ENCODE data around the gene PLCL1. TPM values are rescaled to one million over a fixed set of nuclear protein-coding genes. Genes with fewer than 3 reads are reported as not detected.
A peak's percentile ranks its signal among the peaks of the same experiment; 100 is the strongest.

PLCL1 gene
- total and polyA plus RNA-seq, 5 donors: 19.5 to 70.1 (median 45.0) TPM

GRCh38 chr2:197929008-197929885 is 124.9 kb downstream of the PLCL1 start:
- intact Hi-C loops (cut with DNase I): no loop called here
- DNase-seq: no peak
- no peak overlapping the region for H3K27ac ChIP-seq (ENCODE audit: low read length)

DNA sequence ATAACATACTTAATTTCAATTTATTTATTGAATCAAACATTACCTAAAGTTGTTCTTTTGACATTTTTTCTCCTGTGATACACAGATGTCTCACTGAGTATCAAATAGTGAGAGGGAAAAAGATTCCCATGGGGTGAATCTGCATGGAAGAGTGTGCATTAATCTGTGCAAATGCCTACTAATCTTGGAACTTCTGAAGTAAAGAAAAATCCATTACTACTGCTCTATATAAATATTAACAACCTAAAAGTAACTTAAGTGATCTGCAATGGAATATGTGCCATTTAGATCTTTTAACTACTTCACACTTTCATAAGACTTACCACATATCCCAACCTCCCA is 125.5 kb downstream of the PLCL1 start:
- H3K9me3 ChIP-seq (ENCODE audit: control insufficient read depth, low read length): no peaks in the 10 kb centered on the region
- no peak overlapping the region for H3K4me3 ChIP-seq (ENCODE audit: low read length)
- DNase-seq: no peak
- no peak overlapping the region for H3K27ac ChIP-seq (ENCODE audit: low read length)
- H3K27me3 ChIP-seq (ENCODE audit: control insufficient read depth, insufficient read depth): no peaks in the 10 kb centered on the region
- H3K4me1 ChIP-seq (ENCODE audit: control insufficient read depth, insufficient read depth, low read length): peaks cover 1% of the 10 kb centered on the region
- intact Hi-C loops (cut with DNase I): no loop called here
- ATAC-seq: no peak

More at GRCh38 chr2:197929008-197929885, 124.9 kb downstream of the PLCL1 start:
- H3K27me3 ChIP-seq (ENCODE audit: control insufficient read depth, insufficient read depth): no peaks in the 10 kb centered on the region
- WGBS: 67% methylated on average over 5 of the region's 5 CpGs
- H3K9me3 ChIP-seq (ENCODE audit: control insufficient read depth, low read length): no peaks in the 10 kb centered on the region
- peak; percentile 40 to 51 for ATAC-seq
- no peak overlapping the region for H3K4me3 ChIP-seq (ENCODE audit: low read length)
- peaks cover 1% of the 10 kb centered on the region for H3K4me1 ChIP-seq (ENCODE audit: control insufficient read depth, insufficient read depth, low read length)

DNA sequence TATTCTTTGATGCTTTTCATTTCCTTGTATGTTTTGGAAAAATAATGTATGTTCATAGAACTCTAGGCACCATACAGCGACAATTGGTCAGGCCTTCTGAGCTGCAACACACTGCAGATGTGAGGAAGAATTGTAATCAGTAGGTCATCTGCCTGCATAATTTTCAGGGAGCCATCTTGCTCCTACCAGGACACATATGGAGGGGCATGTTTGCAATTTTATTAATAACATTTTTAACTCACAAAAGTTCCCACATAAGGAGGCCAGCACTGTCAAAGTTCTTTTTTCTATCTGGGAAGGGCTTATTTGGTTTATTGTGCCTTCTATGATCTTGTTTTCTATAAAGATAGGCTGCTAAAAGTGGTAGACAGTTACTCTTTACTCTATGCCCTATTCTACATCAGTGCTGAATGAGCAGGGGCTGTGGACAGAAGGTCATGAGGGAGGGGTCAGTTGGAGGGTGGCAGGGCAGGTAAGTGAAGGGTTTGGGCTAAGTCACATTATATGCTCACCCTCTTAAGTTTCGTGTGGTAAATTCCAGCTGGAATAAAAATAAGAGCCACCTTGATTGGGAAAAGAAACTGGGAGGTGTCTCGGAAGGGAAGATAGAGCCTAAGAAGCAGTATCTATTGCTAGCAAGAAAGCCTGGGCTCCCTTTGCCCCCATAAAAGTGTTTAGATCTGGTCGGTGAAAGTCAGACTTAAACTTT is 126.3 kb downstream of the PLCL1 start:
- no peak for ATAC-seq
- intact Hi-C loops (cut with DNase I): no loop called here
- H3K4me1 ChIP-seq (ENCODE audit: control insufficient read depth, insufficient read depth, low read length): peaks cover 1% of the 10 kb centered on the region

GRCh38 chr2:197931661-197932312 is 127.4 kb downstream of the PLCL1 start:
- no peak for ATAC-seq
- 68% methylated on average over 1 of the region's 1 CpG for whole genome bisulfite sequencing
- Histone ChIP-seq H3K9me3 (ENCODE audit: control insufficient read depth, low read length) (no peaks in the 10 kb centered on the region), H3K4me1 (ENCODE audit: control insufficient read depth, insufficient read depth, low read length) (peaks cover under 1% of the 10 kb centered on the region), H3K27me3 (ENCODE audit: control insufficient read depth, insufficient read depth) (no peaks in the 10 kb centered on the region), H3K27ac (ENCODE audit: low read length) (no peak overlapping the region), H3K4me3 (ENCODE audit: low read length) (no peak overlapping the region)
- DNase-seq: no peak
- intact Hi-C loops (cut with DNase I): no loop called here

More for the DNA sequence above, 126.3 kb downstream of the PLCL1 start:
- Histone ChIP-seq H3K4me3 (ENCODE audit: low read length) (no peak overlapping the region), H3K27ac (ENCODE audit: low read length) (no peak overlapping the region), H3K27me3 (ENCODE audit: control insufficient read depth, insufficient read depth) (no peaks in the 10 kb centered on the region), H3K9me3 (ENCODE audit: control insufficient read depth, low read length) (no peaks in the 10 kb centered on the region)
- no peak for DNase-seq
- WGBS: 95% methylated on average over 4 of the region's 4 CpGs

DNA sequence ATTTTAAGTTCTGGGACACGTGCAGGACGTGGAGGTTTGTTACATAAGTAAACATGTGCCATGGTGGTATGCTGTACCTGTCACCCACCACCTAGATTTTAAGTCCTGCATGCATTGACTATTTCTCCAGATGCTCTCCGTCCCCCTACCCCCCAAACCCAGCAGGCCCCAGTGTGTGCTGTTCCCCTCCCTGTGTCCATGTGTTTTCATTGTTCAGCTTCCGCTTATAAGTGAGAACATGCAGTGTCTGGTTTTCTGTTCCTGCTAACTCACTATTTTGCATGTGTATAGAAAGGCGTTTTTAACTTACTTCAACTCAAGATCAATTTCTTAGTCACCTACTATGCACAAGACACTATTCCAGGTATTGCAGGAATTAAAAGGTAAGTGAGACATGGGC is 128.0 kb downstream of the PLCL1 start:
- intact Hi-C loops (cut with DNase I): no loop called here
- DNase-seq: no peak
- Histone ChIP-seq H3K9me3 (ENCODE audit: control insufficient read depth, low read length) (no peaks in the 10 kb centered on the region), H3K27me3 (ENCODE audit: control insufficient read depth, insufficient read depth) (no peaks in the 10 kb centered on the region), H3K27ac (ENCODE audit: low read length) (no peak overlapping the region), H3K4me3 (ENCODE audit: low read length) (no peak overlapping the region), H3K4me1 (ENCODE audit: control insufficient read depth, insufficient read depth, low read length) (no peaks in the 10 kb centered on the region)
- no peak for ATAC-seq
- WGBS: 95% methylated on average over 5 of the region's 5 CpGs

DNA sequence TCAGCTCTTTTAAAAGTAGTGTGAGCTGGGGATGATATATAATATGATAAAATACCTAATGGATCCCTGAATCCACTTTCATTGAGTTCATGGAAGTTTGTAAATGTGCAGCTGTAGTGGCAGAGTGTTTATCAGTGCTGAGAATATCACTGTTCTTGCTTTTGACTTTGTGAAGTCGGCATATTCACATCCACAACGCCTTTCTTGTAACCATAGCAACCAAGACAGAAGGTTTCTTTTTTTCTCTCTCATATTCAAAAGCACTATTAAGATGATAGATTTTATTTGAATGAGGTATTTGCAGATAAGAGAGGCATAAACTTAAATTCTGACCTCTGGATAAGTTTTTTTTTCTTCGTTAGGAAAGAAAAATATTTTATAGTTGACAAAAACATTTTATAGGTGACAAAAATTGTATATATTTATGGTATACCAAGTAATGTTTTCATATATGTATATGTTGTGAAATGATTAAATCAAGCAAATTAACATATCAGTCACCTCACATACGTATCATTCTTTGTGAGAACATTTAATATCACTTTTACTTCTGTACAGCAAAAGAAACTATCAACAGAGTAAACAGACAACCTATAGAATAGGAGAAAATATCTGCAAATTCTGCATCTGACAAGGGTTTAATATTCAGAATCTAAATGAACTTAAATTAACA is 130.0 kb downstream of the PLCL1 start:
- DNase-seq: no peak
- ATAC-seq: no peak
- intact Hi-C loops (cut with DNase I): no loop called here
- H3K4me1 ChIP-seq (ENCODE audit: control insufficient read depth, insufficient read depth, low read length): no peaks in the 10 kb centered on the region
- WGBS: 56% methylated on average over 4 of the region's 4 CpGs
- no peak overlapping the region for H3K27ac ChIP-seq (ENCODE audit: low read length)
- no peak overlapping the region for H3K4me3 ChIP-seq (ENCODE audit: low read length)
- H3K9me3 ChIP-seq (ENCODE audit: control insufficient read depth, low read length): no peaks in the 10 kb centered on the region
- no peaks in the 10 kb centered on the region for H3K27me3 ChIP-seq (ENCODE audit: control insufficient read depth, insufficient read depth)

DNA sequence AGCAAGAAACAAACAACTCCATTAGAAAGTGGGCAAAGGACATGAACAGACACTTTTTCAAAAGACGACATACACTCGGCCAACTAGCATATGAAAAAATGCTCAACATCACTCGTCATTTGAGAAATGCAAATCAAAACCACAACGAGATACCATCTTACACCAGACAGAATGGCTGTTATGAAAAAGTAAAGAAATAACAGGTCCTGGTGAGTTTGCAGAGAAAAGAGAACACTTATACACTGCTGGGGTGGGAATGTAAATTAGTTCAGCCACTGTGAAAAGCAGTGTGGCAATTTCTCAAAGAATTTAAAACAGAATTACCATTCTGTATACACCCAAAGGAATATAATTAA is 130.5 kb downstream of the PLCL1 start:
- Histone ChIP-seq H3K4me1 (ENCODE audit: control insufficient read depth, insufficient read depth, low read length) (no peaks in the 10 kb centered on the region), H3K27ac (ENCODE audit: low read length) (no peak overlapping the region), H3K9me3 (ENCODE audit: control insufficient read depth, low read length) (no peaks in the 10 kb centered on the region), H3K27me3 (ENCODE audit: control insufficient read depth, insufficient read depth) (no peaks in the 10 kb centered on the region), H3K4me3 (ENCODE audit: low read length) (no peak overlapping the region)
- intact Hi-C loops (cut with DNase I): no loop called here
- 90% methylated on average over 4 of the region's 4 CpGs for WGBS
- ATAC-seq (no peak), DNase-seq (no peak)

DNA sequence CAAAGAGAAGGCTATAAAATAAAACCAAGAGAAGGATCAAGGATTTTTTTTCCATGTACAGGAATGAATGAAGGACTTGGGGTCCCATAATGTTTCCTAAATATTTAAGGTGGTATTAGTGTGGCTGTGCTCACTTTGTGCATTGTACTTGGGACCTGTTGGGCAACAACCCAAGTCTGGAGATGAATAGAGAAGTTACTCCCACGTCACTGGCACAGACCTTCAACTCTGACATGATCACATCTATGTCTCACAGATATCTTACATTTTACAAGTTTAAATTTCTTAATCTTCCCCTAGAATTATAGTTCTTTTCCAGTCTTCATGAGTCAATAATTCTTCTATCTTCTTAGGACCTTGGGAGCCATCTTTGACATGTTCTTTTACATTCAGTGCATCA is 133.4 kb downstream of the PLCL1 start:
- H3K9me3 ChIP-seq (ENCODE audit: control insufficient read depth, low read length): no peaks in the 10 kb centered on the region
- DNase-seq: no peak
- 74% methylated on average over 1 of the region's 1 CpG for WGBS
- ATAC-seq: no peak
- no peak overlapping the region for H3K4me3 ChIP-seq (ENCODE audit: low read length)
- intact Hi-C loops (cut with DNase I): no loop called here
- H3K27ac ChIP-seq (ENCODE audit: low read length): no peak overlapping the region
- H3K4me1 ChIP-seq (ENCODE audit: control insufficient read depth, insufficient read depth, low read length): no peaks in the 10 kb centered on the region
- no peaks in the 10 kb centered on the region for H3K27me3 ChIP-seq (ENCODE audit: control insufficient read depth, insufficient read depth)

DNA sequence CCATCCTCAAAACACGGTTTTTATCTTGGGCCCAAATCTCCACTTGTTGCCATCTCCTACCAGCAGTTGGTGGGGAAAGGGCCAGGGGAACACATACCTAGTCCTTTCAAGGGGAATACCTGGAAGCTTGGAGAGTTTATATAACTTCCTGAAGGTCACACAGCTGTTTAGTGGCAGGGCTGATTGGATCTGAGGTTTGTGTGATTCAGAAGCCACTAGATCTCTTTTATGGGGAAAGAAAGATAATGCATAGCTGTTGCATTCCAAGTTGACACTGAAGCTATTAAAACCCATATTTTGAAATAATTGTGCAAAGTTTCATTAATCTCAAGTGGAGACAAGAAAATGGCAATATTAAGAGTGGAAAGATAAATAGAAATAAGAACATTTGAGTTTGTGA is 134.2 kb downstream of the PLCL1 start:
- no peak for DNase-seq
- Histone ChIP-seq H3K4me3 (ENCODE audit: low read length) (no peak overlapping the region), H3K27me3 (ENCODE audit: control insufficient read depth, insufficient read depth) (no peaks in the 10 kb centered on the region), H3K9me3 (ENCODE audit: control insufficient read depth, low read length) (no peaks in the 10 kb centered on the region), H3K27ac (ENCODE audit: low read length) (no peak overlapping the region), H3K4me1 (ENCODE audit: control insufficient read depth, insufficient read depth, low read length) (no peaks in the 10 kb centered on the region)
- 86% methylated on average over 1 of the region's 1 CpG for WGBS
- intact Hi-C loops (cut with DNase I): no loop called here
- ATAC-seq: no peak

- H3K9me3 ChIP-seq (ENCODE audit: control insufficient read depth, low read length): no peaks in the 10 kb centered on the region
- H3K27me3 ChIP-seq (ENCODE audit: control insufficient read depth, insufficient read depth): no peaks in the 10 kb centered on the region
- ATAC-seq (no peak), DNase-seq (no peak)
- no peak overlapping the region for H3K27ac ChIP-seq (ENCODE audit: low read length)
- no peaks in the 10 kb centered on the region for H3K4me1 ChIP-seq (ENCODE audit: control insufficient read depth, insufficient read depth, low read length)
- no peak overlapping the region for H3K4me3 ChIP-seq (ENCODE audit: low read length)
- intact Hi-C loops (cut with DNase I): loop anchor here in 1 of 4 donors (10.0 kb wide), 1 partner anchor 45 kb away; no protein-coding TSS in a partner anchor
- WGBS: 86% methylated on average over 3 of the region's 3 CpGs
These were observed 135.4 kb downstream of the PLCL1 start for GRCh38 chr2:197939787-197940186.

DNA sequence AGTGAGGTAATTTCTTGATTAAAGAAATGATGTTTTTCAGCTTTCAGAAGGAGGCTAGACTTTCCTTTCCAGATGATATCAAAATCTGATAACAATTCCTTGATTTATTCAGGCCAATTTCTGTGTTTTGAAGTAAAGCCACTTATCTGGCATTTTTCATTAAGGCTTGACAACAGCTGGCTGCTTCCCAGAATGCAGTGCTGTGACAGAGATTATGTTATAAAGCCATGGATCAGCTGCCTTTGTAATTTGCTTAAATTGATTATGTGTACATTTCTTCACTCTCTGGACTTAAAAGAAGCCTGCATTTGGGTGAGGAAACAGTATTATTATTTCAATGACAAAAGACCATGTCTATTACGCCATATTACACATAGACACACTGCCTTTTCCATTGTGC is 136.0 kb downstream of the PLCL1 start:
- no peaks in the 10 kb centered on the region for H3K27me3 ChIP-seq (ENCODE audit: control insufficient read depth, insufficient read depth)
- intact Hi-C loops (cut with DNase I): loop anchor here in 1 of 4 donors (10.0 kb wide), 1 partner anchor 46 kb away; no protein-coding TSS in a partner anchor
- H3K4me1 ChIP-seq (ENCODE audit: control insufficient read depth, insufficient read depth, low read length): no peaks in the 10 kb centered on the region
- H3K9me3 ChIP-seq (ENCODE audit: control insufficient read depth, low read length): no peaks in the 10 kb centered on the region
- H3K27ac ChIP-seq (ENCODE audit: low read length): no peak overlapping the region
- ATAC-seq (no peak), DNase-seq (no peak)
- 88% methylated on average over 1 of the region's 1 CpG for WGBS
- no peak overlapping the region for H3K4me3 ChIP-seq (ENCODE audit: low read length)

Data from right cardiac atrium (tissue), 5 donors.